ENCODE data around the gene PRKCA.
"Not testable (repeated sequence)": the region's sequence is repeated elsewhere in the genome, so short reads cannot be mapped to it uniquely, and the experiment has no call there.

Gene PRKCA

DNA sequence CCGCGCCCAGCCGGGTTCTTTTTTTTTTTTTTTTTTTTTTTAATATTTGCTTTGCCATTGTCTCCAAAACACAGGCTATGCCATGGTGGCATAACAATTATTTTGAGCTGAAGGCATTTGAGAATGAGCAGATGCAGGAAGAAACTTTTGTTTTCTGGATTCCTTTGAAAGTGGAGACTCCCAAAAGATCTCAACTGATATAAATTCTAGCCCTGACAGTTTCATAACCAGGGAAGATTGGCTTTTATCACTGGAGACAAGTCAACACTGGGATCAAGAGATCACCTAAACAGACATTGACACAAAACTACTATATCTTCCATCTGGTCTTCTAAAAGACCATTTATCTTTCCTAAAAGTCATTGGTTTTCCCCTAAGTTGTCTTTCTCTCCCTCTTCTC is 10.1 kb upstream of the PRKCA start:
- Histone ChIP-seq H3F3A (ENCODE audit: low read depth) (no peaks in the 10 kb centered on the region), H4K20me1 (ENCODE audit: insufficient read depth, low read length, poor library complexity, severe bottlenecking) (no peaks in the 10 kb centered on the region), H3K9ac (ENCODE audit: low read depth, low read length, poor library complexity, severe bottlenecking) (no peak overlapping the region), H3K36me3 (ENCODE audit: insufficient read depth, low read length) (no peaks in the 10 kb centered on the region), H3K4me2 (ENCODE audit: low read depth, low read length, poor library complexity, severe bottlenecking) (no peak overlapping the region), H3K4me3 (ENCODE audit: low read length, poor library complexity, severe bottlenecking) (no peak overlapping the region), H3K9me3 (ENCODE audit: insufficient read depth, low read depth, low read length) (no peaks in the 10 kb centered on the region), H3K9me2 (replicated peaks; ENCODE audit: low read depth, low read length) (no peaks in the 10 kb centered on the region), H2AFZ (ENCODE audit: low read length) (no peak overlapping the region), H3K27me3 (ENCODE audit: insufficient read depth, low read length, poor library complexity, severe bottlenecking) (no peaks in the 10 kb centered on the region), H3K4me1 (ENCODE audit: insufficient read depth, low read length, poor library complexity, severe bottlenecking) (no peaks in the 10 kb centered on the region), H3K79me2 (ENCODE audit: insufficient read depth, low read length) (no peaks in the 10 kb centered on the region)
- TF ChIP-seq CTCF (conservative IDR thresholded peaks at IDR 0.05; ENCODE audit: low read length) (no peak), EZH2phosphoT487 (IDR thresholded peaks at IDR 0.05; ENCODE audit: borderline replicate concordance) (no peak)

- H3K79me2 ChIP-seq (ENCODE audit: insufficient read depth, low read length): no peaks in the 10 kb centered on the region
- H3F3A ChIP-seq (ENCODE audit: low read depth): no peaks in the 10 kb centered on the region
- H2AFZ ChIP-seq (ENCODE audit: low read length): no peak overlapping the region
- no peaks in the 10 kb centered on the region for H3K36me3 ChIP-seq (ENCODE audit: insufficient read depth, low read length)
- H3K27me3 ChIP-seq (ENCODE audit: insufficient read depth, low read length, poor library complexity, severe bottlenecking): peaks cover 22% of the 10 kb centered on the region
- no peaks in the 10 kb centered on the region for H4K20me1 ChIP-seq (ENCODE audit: insufficient read depth, low read length, poor library complexity, severe bottlenecking)
- H3K9me2 ChIP-seq (replicated peaks; ENCODE audit: low read depth, low read length): no peaks in the 10 kb centered on the region
- H3K4me1 ChIP-seq (ENCODE audit: insufficient read depth, low read length, poor library complexity, severe bottlenecking): peaks cover under 1% of the 10 kb centered on the region
- H3K4me2 ChIP-seq (ENCODE audit: low read depth, low read length, poor library complexity, severe bottlenecking): no peak overlapping the region
- no peak overlapping the region for H3K9ac ChIP-seq (ENCODE audit: low read depth, low read length, poor library complexity, severe bottlenecking)
- H3K9me3 ChIP-seq (ENCODE audit: insufficient read depth, low read depth, low read length): no peaks in the 10 kb centered on the region
- H3K4me3 ChIP-seq (ENCODE audit: low read length, poor library complexity, severe bottlenecking): no peak overlapping the region
- TF ChIP-seq EZH2phosphoT487 (IDR thresholded peaks at IDR 0.05; ENCODE audit: borderline replicate concordance) (no peak), CTCF (conservative IDR thresholded peaks at IDR 0.05; ENCODE audit: low read length) (no peak)
These were observed 6.1 kb upstream of the PRKCA start for GRCh38 chr17:66296289-66296725.

GRCh38 chr17:66297443-66297842 is 5.0 kb upstream of the PRKCA start:
- H3K9me3 ChIP-seq (ENCODE audit: insufficient read depth, low read depth, low read length); H3K4me1 ChIP-seq (ENCODE audit: insufficient read depth, low read length, poor library complexity, severe bottlenecking); H3F3A ChIP-seq (ENCODE audit: low read depth); H4K20me1 ChIP-seq (ENCODE audit: insufficient read depth, low read length, poor library complexity, severe bottlenecking); H3K4me2 ChIP-seq (ENCODE audit: low read depth, low read length, poor library complexity, severe bottlenecking); H3K9ac ChIP-seq (ENCODE audit: low read depth, low read length, poor library complexity, severe bottlenecking); H3K9me2 ChIP-seq (replicated peaks; ENCODE audit: low read depth, low read length); H3K79me2 ChIP-seq (ENCODE audit: insufficient read depth, low read length); H3K4me3 ChIP-seq (ENCODE audit: low read length, poor library complexity, severe bottlenecking); H3K36me3 ChIP-seq (ENCODE audit: insufficient read depth, low read length); H2AFZ ChIP-seq (ENCODE audit: low read length): not testable (repeated sequence)
- peaks cover 30% of the 10 kb centered on the region for H3K27me3 ChIP-seq (ENCODE audit: insufficient read depth, low read length, poor library complexity, severe bottlenecking)

GRCh38 chr17:66299711-66300110 is 2.7 kb upstream of the PRKCA start:
- Histone ChIP-seq H3K79me2 (ENCODE audit: insufficient read depth, low read length) (peaks cover 5% of the 10 kb centered on the region; the same call in 1 of the 2 replicates), H3K4me3 (ENCODE audit: low read length, poor library complexity, severe bottlenecking) (no peak overlapping the region), H3K9ac (ENCODE audit: low read depth, low read length, poor library complexity, severe bottlenecking) (no peak overlapping the region), H2AFZ (ENCODE audit: low read length) (no peak overlapping the region), H3F3A (ENCODE audit: low read depth) (no peaks in the 10 kb centered on the region), H4K20me1 (ENCODE audit: insufficient read depth, low read length, poor library complexity, severe bottlenecking) (no peaks in the 10 kb centered on the region), H3K4me1 (ENCODE audit: insufficient read depth, low read length, poor library complexity, severe bottlenecking) (peaks cover 11% of the 10 kb centered on the region), H3K4me2 (ENCODE audit: low read depth, low read length, poor library complexity, severe bottlenecking) (no peak overlapping the region), H3K27me3 (ENCODE audit: insufficient read depth, low read length, poor library complexity, severe bottlenecking) (peaks cover 38% of the 10 kb centered on the region), H3K9me2 (replicated peaks; ENCODE audit: low read depth, low read length) (no peaks in the 10 kb centered on the region), H3K9me3 (ENCODE audit: insufficient read depth, low read depth, low read length) (no peaks in the 10 kb centered on the region), H3K36me3 (ENCODE audit: insufficient read depth, low read length) (no peaks in the 10 kb centered on the region)
- TF ChIP-seq EZH2phosphoT487 (IDR thresholded peaks at IDR 0.05; ENCODE audit: borderline replicate concordance): no peak
- no peak for TF ChIP-seq CTCF (conservative IDR thresholded peaks at IDR 0.05; ENCODE audit: low read length)
